GM18508 (cell line): ENCODE measurements around the gene GUCY2D.

Experiments
- ATAC-seq: cut with Tn5 transposase; IDR thresholded peaks from one replicate; pipeline ENCODE4 v1.9.1; 2021; ENCODE audit warnings: moderate number of reproducible peaks; ENCODE audit not compliant: insufficient read depth, unreplicated experiment

The GUCY2D gene

GRCh38 chr17:7989781-7990655, 12.4 kb upstream of the GUCY2D start:
- no peak for ATAC-seq

GRCh38 chr17:7992516-7992915, 9.9 kb upstream of the GUCY2D start:
- ATAC-seq: no peak

- ATAC-seq: no peak
Measured at GRCh38 chr17:7992924-7993323, 9.5 kb upstream of the GUCY2D start.

- ATAC-seq: no peak
Measured at GRCh38 chr17:7993972-7994589, 8.3 kb upstream of the GUCY2D start.

- ATAC-seq: no peak
Measured at GRCh38 chr17:7995724-7996123, 6.7 kb upstream of the GUCY2D start.

- no peak for ATAC-seq
Measured at GRCh38 chr17:7997186-7997585, 5.2 kb upstream of the GUCY2D start.

GRCh38 chr17:8002721-8003593, 542 bp downstream of the GUCY2D start:
- ATAC-seq: no peak

GRCh38 chr17:8003594-8004181, 1.3 kb downstream of the GUCY2D start:
- ATAC-seq: no peak

- no peak for ATAC-seq
Measured at GRCh38 chr17:8004899-8005298, 2.5 kb downstream of the GUCY2D start.

GRCh38 chr17:8005357-8005756, 2.9 kb downstream of the GUCY2D start:
- no peak for ATAC-seq

- no peak for ATAC-seq
Measured at GRCh38 chr17:8005967-8006730, 3.7 kb downstream of the GUCY2D start.

- no peak for ATAC-seq
Measured at GRCh38 chr17:8006836-8007680, 4.6 kb downstream of the GUCY2D start.

- ATAC-seq: no peak
Measured at GRCh38 chr17:8007836-8008235, 5.4 kb downstream of the GUCY2D start.

GRCh38 chr17:8012045-8012580, 9.7 kb downstream of the GUCY2D start:
- no peak for ATAC-seq

- ATAC-seq: no peak
Measured at GRCh38 chr17:8012996-8013640, 10.7 kb downstream of the GUCY2D start.

- no peak for ATAC-seq
Measured at GRCh38 chr17:8013731-8014557, 11.5 kb downstream of the GUCY2D start.

GRCh38 chr17:8014558-8014850, 12.1 kb downstream of the GUCY2D start:
- no peak for ATAC-seq
